Measurements from ENCODE around the gene ANKRD29.
"Not testable (repeated sequence)": the region's sequence is repeated elsewhere in the genome, so short reads cannot be mapped to it uniquely, and the experiment has no call there.

ANKRD29 gene

GRCh38 chr18:23641937-23642666 is 20.6 kb downstream of the ANKRD29 start:
- no peak for DNase-seq

- no peak for DNase-seq
These were observed 21.5 kb downstream of the ANKRD29 start for GRCh38 chr18:23641143-23641720.

GRCh38 chr18:23640052-23640451 is 22.7 kb downstream of the ANKRD29 start:
- DNase-seq = no peak

- not testable (repeated sequence) for DNase-seq
These were observed 26.3 kb downstream of the ANKRD29 start for GRCh38 chr18:23636433-23636832.

GRCh38 chr18:23636071-23636399 is 26.7 kb downstream of the ANKRD29 start:
- no peak for DNase-seq

- DNase-seq = no peak
These were observed 27.2 kb downstream of the ANKRD29 start for GRCh38 chr18:23635283-23636070.

GRCh38 chr18:23634692-23635091 is 28.0 kb downstream of the ANKRD29 start:
- no peak for DNase-seq

- DNase-seq = no peak
These were observed 30.1 kb downstream of the ANKRD29 start for GRCh38 chr18:23632615-23633014.

- DNase-seq = no peak
These were observed 31.0 kb downstream of the ANKRD29 start for GRCh38 chr18:23631746-23632145.

GRCh38 chr18:23631312-23631711 is 31.4 kb downstream of the ANKRD29 start:
- DNase-seq = no peak

GRCh38 chr18:23629444-23629946 is 33.2 kb downstream of the ANKRD29 start:
- no peak for DNase-seq

GRCh38 chr18:23627970-23628369 is 34.7 kb downstream of the ANKRD29 start:
- DNase-seq = no peak

GRCh38 chr18:23627321-23627720 is 35.4 kb downstream of the ANKRD29 start:
- DNase-seq = no peak

GRCh38 chr18:23626451-23627279 is 36.0 kb downstream of the ANKRD29 start:
- DNase-seq = no peak

GRCh38 chr18:23623040-23623439 is 39.7 kb downstream of the ANKRD29 start:
- DNase-seq = no peak

- DNase-seq = no peak
These were observed 43.3 kb downstream of the ANKRD29 start for GRCh38 chr18:23619388-23619881.

GRCh38 chr18:23618862-23619387 is 43.8 kb downstream of the ANKRD29 start:
- peak; percentile 5 for DNase-seq

GRCh38 chr18:23617412-23618014 is 45.2 kb downstream of the ANKRD29 start:
- DNase-seq = no peak

- no peak for DNase-seq
These were observed 46.5 kb downstream of the ANKRD29 start for GRCh38 chr18:23616258-23616657.

GRCh38 chr18:23614891-23615290 is 47.8 kb downstream of the ANKRD29 start:
- no peak for DNase-seq

- no peak for DNase-seq
These were observed 48.3 kb downstream of the ANKRD29 start for GRCh38 chr18:23614413-23614812.

GRCh38 chr18:23613091-23613475 is 49.6 kb downstream of the ANKRD29 start:
- not testable (repeated sequence) for DNase-seq
